NCI-H446 (cell line): ENCODE results near the gene JCAD.
"Not testable (repeated sequence)": the region's sequence is repeated elsewhere in the genome, so short reads cannot be mapped to it uniquely, and the experiment has no call there.

ENCODE experiments used
- DNase-seq, 2 experiments: peaks; one replicate each; lab custom pipeline; 2025; lab: John Stamatoyannopoulos, UW

The JCAD gene

DNA sequence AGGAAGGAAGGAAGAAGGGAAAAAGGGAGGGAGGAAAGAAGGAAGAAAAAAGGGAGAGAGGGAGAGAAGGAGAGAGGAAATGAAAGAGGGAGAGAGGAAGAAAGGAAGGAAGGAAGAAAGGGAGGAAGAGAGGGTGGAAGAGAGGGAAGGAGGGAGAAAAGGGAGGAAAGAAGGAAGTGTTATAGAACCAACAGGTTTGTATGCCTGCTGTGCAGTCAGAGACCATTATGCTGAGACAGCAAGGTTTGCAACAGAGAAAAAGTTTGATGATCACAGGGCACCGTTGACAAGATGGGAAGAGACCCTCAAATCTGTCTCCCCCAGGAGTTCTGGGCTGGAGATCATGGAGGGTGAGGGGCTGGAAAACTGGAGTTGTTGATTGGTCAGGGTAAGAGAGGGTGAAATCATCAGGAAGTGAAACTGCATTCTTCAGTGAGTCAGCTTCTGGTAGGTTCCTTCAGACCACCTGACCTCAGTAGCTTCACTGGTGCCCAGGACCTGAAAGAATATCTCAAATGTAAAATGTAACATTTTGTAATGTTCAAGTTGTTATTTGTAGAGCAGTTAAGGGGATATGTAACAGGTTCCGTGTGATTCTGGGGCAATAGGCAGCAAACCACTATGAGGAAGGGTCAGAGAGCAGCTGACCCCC is 76.3 kb downstream of the JCAD start:
- DNase-seq = no peak

DNA sequence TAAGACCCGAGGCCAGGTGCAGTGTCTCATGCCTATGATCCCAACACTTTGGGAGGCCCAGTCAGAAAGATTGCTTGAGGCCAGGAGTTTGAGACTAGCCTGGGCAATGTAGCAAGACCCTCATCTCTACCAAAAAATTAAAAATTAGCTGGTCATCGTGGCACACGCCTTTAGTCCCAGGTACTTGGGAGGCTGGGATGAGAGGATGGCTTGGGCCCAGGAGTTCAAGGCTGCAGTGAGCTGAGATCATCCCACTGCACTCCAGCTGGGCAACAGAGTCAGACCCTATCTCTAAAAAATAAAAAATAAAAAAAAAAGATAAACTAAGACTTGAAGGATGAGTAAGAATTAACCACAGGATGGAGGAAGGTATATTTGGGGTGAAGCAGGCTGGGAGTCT is 77.9 kb downstream of the JCAD start:
- DNase-seq = no peak

DNA sequence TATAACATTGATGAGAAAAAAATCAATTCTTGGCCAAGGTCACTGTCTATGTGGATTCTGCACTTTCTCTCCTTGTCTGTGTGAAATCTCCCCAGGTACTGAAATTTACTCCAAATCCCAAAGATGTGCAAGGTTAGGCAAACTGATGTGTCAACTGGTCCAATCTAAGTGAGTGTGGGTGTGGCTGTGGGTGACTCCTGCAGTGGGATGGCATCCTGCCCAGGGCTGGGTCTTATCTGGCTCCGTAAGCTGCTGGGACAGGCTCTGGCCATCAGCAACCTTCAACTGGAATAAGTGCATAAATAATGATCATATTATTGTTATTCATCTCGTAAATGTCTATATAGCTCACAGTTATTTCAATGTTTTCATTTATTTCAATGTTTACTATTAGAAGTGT is 79.3 kb downstream of the JCAD start:
- DNase-seq = peak in 1 of 2 experiments; percentile 5

DNA sequence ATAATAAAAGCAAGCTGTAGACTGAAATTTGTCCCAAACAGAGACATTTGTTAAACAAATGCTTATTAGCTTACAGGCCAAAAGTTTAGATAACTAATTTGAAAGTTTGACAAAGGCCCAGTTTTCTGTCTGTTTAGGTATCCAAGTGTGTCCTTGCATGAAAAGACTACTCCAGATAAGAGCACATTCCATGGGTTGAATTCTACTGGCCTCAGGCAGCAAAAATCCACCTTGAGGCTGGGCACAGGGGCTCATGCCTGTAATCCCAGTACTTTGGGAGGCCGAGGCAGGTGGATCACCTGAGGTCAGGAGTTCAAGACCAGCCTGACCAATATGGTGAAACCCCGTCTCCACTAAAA is 80.0 kb downstream of the JCAD start:
- DNase-seq = not testable (repeated sequence)

DNA sequence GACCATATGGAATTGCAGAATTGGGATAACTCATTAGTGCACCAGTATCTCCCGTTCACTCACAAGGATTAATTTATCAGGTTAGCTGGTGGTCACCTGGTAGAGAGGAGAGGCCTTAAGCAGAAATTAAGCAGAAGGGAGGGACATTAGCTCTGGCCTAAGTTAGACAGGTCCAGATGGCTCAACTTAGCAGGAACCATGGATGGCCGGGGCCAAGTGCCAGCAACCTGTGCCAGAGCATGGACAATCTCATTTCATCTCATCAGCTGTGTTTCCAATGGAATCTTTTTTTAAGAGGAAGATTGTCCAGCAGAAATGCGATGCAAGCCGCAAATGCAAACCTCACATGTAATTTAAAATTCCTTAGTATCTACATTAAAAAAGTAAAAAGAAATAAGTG is 82.2 kb downstream of the JCAD start:
- no peak for DNase-seq

DNA sequence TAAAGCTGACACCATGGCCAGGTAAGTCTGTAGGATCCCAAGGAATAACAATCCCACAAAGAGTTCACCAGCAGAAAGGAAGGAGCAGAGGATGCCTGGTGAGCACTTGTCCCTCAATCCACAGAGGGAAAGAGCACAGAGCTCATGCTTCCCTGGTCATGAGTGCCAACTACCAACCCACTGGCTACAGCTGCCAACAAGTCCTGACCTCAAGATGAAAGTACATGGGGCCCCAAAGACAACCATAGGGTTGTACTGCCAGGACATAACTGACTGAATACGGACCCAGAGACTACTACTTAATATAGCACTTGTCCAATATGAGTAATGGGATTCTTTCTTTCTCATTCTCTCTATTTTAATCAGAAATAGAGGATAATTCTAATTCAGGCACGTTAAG is 83.3 kb downstream of the JCAD start:
- DNase-seq = no peak

DNA sequence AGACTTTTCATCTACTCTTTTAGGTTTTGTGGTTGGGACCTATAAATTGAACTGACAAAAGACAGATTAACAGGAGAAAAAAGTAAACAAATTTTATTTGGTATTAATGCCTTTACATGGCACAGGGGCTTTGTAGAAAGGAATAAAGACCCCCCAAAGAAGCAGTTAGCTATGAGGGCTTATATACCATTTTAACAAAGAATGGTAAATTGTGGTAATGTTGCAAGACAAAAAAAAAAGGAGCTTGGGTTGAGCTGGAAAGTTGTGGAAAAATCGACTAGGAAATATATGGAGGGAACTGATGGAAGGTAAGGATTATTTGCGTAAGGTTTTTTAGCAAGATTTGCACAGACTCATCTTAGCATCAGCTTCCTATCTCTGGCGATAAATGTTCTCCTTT is 84.6 kb downstream of the JCAD start:
- DNase-seq = no peak

DNA sequence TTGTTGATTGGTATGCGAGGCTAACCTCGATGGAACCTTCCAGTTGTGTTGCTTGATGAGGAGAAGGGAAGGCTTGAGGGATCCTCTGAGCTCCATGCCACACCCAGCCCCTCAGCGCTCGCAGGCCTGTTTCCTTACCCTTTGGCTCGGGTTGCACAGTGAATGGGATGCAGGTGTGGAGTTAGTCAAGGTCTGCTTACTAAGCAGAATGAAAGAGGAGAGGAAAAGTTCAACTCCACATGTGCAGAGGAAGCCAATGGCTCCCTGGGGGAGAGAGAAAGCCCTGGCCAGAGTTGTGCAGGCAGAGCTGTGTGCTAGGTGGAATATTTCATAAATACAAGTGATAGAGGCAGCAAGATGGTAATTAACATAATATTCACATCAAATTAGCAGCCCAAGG is 85.5 kb downstream of the JCAD start:
- DNase-seq = no peak

DNA sequence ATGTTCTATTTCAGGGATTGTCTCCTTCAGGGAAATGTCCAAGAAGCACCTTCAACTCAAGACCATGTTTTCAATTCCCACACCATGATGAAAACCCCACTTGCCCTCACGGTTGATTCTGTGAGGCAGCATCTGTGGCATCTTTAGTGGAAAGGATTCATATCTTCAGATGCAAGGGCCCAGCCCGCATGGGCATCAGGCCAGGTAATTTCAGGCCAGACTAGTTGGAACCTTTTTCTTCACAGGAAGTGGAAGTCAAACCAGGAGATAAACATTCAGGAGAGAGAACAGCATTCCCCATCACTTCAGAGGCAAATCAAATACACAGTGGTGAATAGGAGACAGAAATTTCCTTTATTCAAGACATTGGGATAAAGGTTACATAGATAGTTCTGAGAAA is 88.8 kb downstream of the JCAD start:
- no peak for DNase-seq

DNA sequence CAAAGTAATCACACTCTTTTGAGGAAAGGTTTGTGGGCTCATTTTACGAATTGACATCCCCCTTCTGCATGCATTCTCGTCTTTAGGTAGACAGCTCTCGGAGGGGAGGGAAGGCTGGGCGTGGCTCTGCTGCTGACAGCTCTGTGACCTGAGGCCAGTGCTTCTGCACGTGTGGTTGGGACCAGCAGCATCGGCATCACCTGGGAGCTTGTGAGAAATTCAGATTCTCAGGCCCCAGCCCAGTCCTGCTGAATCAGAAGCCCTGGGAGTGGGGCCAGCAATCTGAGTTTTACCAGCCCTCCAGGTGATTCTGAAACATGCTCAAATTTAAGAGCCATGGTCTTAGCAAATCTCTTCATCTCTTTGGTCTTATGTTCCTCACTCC is 89.4 kb downstream of the JCAD start:
- DNase-seq = no peak

DNA sequence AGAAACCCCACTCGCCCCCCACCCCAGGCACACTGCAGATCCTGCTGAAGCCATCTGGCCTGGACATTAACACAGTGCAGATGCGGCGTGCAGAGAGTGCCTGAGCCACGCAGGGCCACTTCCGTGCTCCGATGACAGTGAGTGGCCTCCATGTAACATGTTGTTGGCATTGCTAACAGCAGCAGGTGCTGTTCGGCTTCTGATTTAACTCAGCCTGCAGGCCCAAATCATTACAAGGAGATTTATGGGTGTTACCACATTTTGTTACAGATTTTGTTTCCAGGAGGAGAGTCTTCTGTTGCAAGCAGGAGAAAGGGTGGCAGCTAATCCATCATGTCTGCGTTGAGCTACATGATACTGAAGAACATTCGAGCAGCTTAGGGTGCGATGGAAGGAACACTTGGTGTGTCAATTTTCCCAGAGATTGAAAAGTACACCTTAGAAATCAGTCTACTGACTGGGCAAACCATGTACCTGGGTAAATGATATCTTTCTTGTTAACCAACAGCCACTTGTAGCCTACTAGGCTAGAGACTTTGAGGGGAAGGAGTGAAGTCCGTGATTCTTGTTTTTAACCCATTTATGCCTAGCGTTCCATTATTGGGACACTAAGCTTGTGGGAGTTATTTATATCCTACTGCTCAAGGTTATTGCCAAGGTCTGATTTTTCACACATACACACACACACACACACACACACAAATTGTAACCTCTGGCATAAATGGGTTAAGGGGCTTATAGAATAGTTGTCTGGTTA is 90.0 kb downstream of the JCAD start:
- no peak for DNase-seq

DNA sequence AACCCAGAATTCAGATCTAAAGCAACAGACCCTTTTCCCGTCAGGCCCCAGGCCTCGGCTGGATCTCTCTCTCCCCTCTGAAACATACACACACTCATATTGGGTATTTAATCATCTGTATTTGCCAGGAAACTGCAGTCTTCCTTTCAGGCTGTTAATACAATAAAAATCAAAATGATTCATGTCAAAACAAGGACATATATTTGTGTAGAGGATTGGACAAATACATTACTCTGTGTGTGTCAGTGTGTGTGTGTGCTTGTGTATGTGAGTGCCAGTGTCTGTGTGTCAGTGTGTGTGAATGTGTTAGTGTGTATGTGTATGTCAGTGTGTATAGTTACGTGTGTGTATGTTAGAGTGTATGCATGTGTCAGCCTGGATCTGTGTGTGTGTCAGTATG is 90.8 kb downstream of the JCAD start:
- DNase-seq = no peak

DNA sequence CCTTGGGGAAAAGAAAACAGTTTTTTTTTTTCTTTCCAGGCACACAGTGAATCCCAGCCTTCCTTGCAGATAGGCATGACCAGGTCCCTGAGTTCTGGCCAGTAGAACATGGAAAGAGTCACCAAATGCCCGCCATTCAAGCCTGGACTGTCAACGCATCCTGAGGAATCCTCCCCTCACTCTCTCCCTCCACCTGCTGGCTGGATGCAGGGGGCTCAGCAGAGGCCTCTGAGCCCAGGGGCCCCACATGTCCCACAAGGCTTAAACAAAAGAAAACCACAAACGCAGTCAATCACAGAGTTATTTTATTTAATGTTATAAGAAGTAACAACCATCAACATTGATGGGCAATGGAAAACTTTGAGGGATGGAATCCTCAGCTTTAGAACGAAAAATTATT is 93.1 kb downstream of the JCAD start:
- DNase-seq = no peak
